Measurements from ENCODE around the gene PKD2. TPM values are rescaled to one million over a fixed set of nuclear protein-coding genes. Genes with fewer than 3 reads are reported as not detected.

Gene PKD2
- total RNA-seq, 1 experiment from 2014 or later, result 38.4 TPM

GRCh38 chr4:88059766-88060165 is 52.3 kb downstream of the PKD2 start:
- no peak overlapping the region for H3K4me3 Mint-ChIP-seq
- no peaks in the 10 kb centered on the region for H3K27me3 ChIP-seq (ENCODE audit: insufficient read depth, low read length)
- H4K20me1 ChIP-seq (ENCODE audit: control insufficient read depth, insufficient read depth, insufficient read length), result peaks cover 2% of the 10 kb centered on the region
- no peak overlapping the region for H3K56ac ChIP-seq (ENCODE audit: insufficient read length, low read depth, low read length)
- no peak overlapping the region for H3K4me2 ChIP-seq (ENCODE audit: insufficient read depth, insufficient read length, low read length)
- DNase-seq, result no peak
- H3K79me2 ChIP-seq (ENCODE audit: insufficient read depth, low read length), result no peaks in the 10 kb centered on the region
- H3K9ac ChIP-seq (ENCODE audit: extremely low read depth, insufficient read length, low read length), result no peak overlapping the region
- H2BK5ac ChIP-seq (ENCODE audit: insufficient read length, low read length), result no peak overlapping the region
- no peak overlapping the region for H3K14ac ChIP-seq (ENCODE audit: insufficient read depth, low read length)
- H4K8ac ChIP-seq (replicated peaks; ENCODE audit: insufficient read length, low read depth, low read length), result no peak overlapping the region
- no peak overlapping the region for H3K27ac ChIP-seq (ENCODE audit: insufficient read length, low read depth, low read length)
- no peak overlapping the region for H2BK20ac ChIP-seq (ENCODE audit: low read depth, low read length, poor library complexity, severe bottlenecking)
- no peak overlapping the region for H4K91ac ChIP-seq (ENCODE audit: insufficient read length, low read depth, low read length)
- H3K27ac Mint-ChIP-seq, result no peak overlapping the region
- no peak overlapping the region for H3K18ac ChIP-seq (ENCODE audit: insufficient read length, low read depth, low read length)
- no peaks in the 10 kb centered on the region for H3K9me3 Mint-ChIP-seq
- H3K4me1 Mint-ChIP-seq, result no peaks in the 10 kb centered on the region
- no peak overlapping the region for H2BK120ac ChIP-seq (ENCODE audit: low read depth, low read length, poor library complexity, severe bottlenecking)
- H3K23me2 ChIP-seq (ENCODE audit: insufficient read length, low read depth, low read length, poor library complexity, severe bottlenecking), result no peaks in the 10 kb centered on the region
- H2AK5ac ChIP-seq (ENCODE audit: insufficient read length, low read length), result no peak overlapping the region
- TF ChIP-seq, protein P1, sequence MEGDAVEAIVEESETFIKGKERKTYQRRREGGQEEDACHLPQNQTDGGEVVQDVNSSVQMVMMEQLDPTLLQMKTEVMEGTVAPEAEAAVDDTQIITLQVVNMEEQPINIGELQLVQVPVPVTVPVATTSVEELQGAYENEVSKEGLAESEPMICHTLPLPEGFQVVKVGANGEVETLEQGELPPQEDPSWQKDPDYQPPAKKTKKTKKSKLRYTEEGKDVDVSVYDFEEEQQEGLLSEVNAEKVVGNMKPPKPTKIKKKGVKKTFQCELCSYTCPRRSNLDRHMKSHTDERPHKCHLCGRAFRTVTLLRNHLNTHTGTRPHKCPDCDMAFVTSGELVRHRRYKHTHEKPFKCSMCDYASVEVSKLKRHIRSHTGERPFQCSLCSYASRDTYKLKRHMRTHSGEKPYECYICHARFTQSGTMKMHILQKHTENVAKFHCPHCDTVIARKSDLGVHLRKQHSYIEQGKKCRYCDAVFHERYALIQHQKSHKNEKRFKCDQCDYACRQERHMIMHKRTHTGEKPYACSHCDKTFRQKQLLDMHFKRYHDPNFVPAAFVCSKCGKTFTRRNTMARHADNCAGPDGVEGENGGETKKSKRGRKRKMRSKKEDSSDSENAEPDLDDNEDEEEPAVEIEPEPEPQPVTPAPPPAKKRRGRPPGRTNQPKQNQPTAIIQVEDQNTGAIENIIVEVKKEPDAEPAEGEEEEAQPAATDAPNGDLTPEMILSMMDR (conservative IDR thresholded peaks at IDR 0.05), result no peak
- no peak overlapping the region for H3T11ph ChIP-seq (ENCODE audit: low read length)
- no peaks in the 10 kb centered on the region for H3K9me3 ChIP-seq (ENCODE audit: control insufficient read depth, low read depth, low read length)
- no peak overlapping the region for H2BK15ac ChIP-seq (ENCODE audit: low read depth, low read length)
- no peaks in the 10 kb centered on the region for H3K79me1 ChIP-seq (ENCODE audit: insufficient read depth, low read depth, low read length, poor library complexity, severe bottlenecking)
- peaks cover 15 to 73% (median 58%) of the 10 kb centered on the region in 3 experiments; a peak in 6 of 7 replicates for H3K36me3 Mint-ChIP-seq (ENCODE audit: insufficient read depth in 1 of 3, low read depth in 3 of 3)
- no peaks in the 10 kb centered on the region for H3K27me3 Mint-ChIP-seq (ENCODE audit: low read depth)
- H3K23ac ChIP-seq (ENCODE audit: insufficient read length, low read depth, low read length), result no peak overlapping the region
- H3K4ac ChIP-seq (ENCODE audit: low read depth, low read length), result no peak overlapping the region
- H4K5ac ChIP-seq (ENCODE audit: insufficient read length, low read depth, low read length), result no peak overlapping the region
- WGBS (ENCODE audit: extremely low coverage, insufficient read length, low lambda C conversion rate), result no CpG with 5 or more reads among the region's 2 CpGs
- H2BK12ac ChIP-seq (ENCODE audit: insufficient read length, low read depth, low read length), result no peak overlapping the region
- no peaks in the 10 kb centered on the region for H3K4me1 ChIP-seq (ENCODE audit: insufficient read depth, low read length)
- no peak overlapping the region for H2AFZ ChIP-seq (ENCODE audit: low read length)
